Measurements from ENCODE around the gene PDCD10.

Gene PDCD10

GRCh38 chr3:167671878-167672427 lies 62.7 kb downstream of the PDCD10 start:
- no peak for DNase-seq

- no peak for DNase-seq
Measured at GRCh38 chr3:167669699-167670098, 65.0 kb downstream of the PDCD10 start.

- no peak for DNase-seq
Measured at GRCh38 chr3:167668651-167669050, 66.0 kb downstream of the PDCD10 start.

DNA sequence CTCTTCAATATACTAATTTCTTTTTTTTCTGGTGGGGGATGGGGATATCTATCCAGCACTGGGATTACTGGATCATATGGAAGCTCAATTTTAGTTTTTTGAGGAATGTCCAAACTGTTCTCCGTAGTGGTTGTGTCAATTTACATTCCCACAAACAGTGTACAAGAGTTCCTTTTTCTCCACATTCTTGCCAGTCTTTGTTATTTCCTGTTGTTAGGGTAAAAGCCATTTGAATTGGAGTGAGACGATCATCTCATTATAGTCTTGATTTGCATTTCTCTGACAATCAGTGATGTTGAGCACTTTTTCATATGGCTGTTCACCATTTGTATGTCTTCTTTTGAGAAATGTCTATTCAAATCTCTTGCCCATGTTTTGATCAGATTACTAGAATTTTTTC lies 68.1 kb downstream of the PDCD10 start:
- no peak for DNase-seq

DNA sequence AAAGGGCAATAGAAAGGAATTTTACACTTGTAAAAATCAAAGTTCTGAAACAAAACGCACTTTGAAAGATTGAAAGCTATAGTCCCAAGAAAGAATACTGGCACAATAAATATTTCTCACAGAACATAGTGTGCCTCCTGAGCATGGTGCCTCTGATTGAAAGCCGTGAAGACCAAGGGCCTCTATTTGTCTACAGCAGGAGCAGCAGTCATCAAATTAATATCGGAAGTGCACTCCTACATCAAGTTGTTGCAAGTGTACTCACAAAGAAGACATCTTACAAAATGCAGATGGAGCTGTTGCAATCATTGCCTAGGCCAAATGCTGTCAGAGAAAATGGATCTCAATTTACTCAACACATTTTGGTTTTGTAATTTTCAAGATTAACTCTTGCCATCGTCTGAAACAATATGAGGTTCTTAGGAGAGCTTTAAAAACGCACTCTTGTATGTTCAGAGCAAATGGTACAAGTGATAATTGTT lies 71.7 kb downstream of the PDCD10 start:
- no peak for DNase-seq

GRCh38 chr3:167657684-167658225 lies 76.9 kb downstream of the PDCD10 start:
- no peak for DNase-seq

DNA sequence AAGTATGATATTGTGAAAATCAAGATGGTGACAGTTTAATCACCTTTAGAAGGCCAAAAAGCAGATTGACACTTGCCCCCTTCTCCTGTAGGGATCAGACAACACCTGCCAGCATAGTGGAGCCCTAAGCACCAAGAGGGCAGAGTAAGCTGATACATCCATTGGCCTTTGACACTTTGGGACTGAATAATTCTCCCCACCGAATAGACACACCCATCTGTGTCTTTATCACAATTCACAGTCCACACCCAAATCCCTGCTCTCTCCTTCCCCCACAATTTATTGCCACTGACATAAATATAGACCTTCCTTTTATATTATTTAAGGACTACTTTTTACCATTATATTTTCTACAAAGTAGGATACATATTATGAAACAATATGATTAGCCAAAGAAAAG lies 77.9 kb downstream of the PDCD10 start:
- DNase-seq, result no peak

DNA sequence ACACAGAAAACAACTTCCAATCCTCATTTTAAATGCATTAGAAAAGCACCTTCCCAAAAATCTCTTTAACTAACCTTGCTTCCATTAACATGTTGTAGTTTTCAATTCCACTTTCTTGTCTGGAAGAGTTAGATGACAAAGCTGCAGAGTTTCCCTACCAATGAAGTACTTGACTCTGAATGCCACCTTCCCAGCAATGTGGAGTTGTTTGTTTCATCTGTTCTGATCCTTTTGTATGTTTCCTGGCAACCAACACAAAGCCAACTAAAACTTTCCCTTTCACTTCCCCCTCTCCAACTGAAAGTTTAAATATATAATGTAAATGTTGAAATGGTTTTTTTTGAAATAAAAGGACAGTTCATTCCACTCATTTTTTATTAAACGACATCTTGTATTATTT lies 80.9 kb downstream of the PDCD10 start, which contains the start of gene WDR49:
Gene WDR49 (minus strand): TSS at position 183 of the 400 bp plus-strand sequence. CDS start 517 bp downstream, outside the sequence.
- no peak for DNase-seq

- no peak for DNase-seq
Measured at GRCh38 chr3:167653155-167653554, 81.5 kb downstream of the PDCD10 start.

DNA sequence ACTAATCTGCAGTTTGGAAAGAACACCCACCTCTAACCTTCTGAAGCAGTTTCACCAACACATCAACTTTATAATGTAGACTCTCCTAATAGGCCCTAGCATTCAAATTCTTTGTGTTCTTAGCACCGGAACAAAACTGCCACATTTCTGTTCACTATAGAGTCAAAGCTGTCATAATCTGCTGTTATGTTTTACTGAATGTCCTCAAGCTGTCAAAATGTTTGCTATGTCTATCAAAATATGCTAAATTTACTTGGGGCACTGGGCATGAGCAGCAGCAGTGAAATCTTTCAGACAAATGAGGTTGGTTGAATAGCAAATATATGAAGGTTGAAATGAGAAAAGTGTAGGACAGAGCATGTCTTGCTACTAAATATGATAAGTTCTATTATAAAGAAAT lies 82.9 kb downstream of the PDCD10 start:
- no peak for DNase-seq

DNA sequence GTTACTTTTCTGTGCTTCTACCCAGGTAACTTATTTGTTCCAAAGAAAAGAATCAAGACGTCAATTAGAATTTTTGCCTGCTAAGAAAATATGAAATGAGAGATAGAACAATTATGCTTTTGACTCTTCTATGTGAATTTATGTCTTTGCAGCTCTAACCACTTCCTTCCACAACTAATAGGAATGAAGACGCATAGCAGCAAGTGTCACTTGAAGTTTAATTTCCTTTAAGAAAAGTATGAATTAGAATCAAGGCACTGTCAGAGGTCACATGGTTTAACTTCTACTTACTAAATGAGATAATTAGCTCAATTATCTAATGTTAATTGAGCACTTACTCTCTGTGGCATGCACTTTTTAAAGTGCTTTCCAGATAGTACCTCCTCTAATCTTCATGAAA lies 84.2 kb downstream of the PDCD10 start:
- no peak for DNase-seq

DNA sequence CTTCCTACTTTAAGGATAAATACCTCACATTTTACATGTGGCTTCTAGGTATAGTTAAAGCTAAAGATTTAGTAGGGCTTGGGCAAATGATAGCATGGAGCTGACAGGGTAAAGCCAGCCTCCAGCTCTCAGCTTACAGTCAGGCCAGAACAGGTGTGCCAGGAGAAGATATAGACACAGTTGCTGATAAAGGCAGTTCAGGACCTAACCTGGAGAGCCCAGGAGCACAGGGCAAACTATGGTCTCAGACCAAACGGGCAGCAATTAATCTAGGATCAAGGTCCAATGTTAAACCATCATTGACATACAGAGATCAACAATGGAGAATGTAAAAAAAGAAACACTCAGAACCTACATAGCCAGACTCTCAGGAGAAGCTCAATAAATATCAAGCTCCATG lies 84.9 kb downstream of the PDCD10 start:
- DNase-seq, result no peak

DNA sequence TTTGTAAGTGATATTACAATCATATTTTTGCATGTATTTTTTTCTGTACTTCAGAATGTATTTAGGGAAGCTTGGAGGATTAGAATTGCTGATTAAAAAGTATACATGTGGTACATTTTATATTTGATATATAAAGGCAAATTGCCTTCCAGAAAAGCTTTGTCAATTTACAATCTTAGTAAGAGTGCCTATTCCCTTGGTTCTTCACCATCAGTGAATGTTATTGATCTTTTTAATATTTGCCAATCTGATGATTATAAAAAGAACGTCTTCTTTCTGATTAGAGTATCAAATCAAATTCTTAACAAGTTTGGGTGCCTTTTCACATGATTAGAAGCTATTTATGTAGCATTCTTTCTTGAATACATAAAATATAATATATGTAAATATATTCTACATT lies 90.1 kb downstream of the PDCD10 start:
- no peak for DNase-seq

All from NCI-H526 treated with DMSO at 0.1 percent for 48 hours (cell line).